Measurements from ENCODE around the gene ADCY2.
"Not testable (repeated sequence)": the region's sequence is repeated elsewhere in the genome, so short reads cannot be mapped to it uniquely, and the experiment has no call there.

Gene ADCY2

DNA sequence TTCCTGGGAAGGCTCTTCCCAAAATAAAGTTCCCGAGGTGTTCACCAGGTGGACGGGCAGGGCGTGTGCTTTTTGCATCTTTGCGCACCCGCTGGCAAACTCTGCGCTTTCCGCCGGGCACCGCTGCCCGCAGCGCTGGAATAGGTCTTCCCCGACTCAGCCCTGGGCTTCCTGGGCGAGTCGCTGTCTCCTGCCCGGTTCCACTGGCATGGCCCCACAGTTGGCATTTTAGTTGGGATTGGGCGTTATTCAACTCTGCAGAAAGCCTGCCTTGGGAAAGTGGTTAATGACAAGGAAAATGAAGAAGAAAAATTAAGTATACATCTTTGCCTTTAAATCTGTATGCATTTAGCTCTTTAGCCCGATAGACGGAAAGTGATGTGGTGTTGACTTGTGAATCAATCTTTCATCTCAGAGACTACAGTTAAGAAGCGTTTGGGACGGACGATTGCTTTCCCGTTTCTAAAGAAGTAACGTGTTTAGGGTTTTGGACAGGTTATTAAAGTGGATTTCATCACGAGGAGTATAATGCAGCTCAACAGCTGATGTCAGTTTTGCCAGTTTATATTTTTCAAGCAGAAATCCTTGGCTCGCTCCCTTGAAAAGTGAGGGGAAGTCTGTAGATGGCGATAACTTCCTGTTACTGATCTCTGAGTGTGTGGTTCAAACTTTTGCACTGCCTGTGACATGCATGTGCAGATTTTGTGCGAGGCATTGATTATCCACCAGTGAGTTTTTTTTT, 946 bp downstream of the ADCY2 start:
- DNase-seq = no peak

DNA sequence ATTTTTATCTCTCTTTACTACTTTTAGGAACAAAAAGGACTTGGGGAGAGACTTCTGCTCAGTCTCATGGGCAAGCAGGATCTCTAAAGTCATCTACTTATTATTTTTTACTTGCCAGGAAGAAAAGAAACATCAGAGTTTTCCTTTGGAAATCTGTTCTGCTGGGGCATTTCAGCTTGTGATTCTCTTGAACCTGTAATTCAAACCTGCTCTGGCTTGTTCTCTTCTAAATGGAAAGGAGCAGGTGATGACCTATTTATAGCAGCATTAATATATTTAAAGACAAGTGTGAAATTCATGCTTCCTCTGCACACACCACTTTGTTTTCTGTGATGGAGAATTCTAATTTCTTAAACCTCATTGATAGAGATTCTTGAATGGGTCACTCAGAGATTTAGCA, 2.0 kb downstream of the ADCY2 start:
- DNase-seq = no peak

DNA sequence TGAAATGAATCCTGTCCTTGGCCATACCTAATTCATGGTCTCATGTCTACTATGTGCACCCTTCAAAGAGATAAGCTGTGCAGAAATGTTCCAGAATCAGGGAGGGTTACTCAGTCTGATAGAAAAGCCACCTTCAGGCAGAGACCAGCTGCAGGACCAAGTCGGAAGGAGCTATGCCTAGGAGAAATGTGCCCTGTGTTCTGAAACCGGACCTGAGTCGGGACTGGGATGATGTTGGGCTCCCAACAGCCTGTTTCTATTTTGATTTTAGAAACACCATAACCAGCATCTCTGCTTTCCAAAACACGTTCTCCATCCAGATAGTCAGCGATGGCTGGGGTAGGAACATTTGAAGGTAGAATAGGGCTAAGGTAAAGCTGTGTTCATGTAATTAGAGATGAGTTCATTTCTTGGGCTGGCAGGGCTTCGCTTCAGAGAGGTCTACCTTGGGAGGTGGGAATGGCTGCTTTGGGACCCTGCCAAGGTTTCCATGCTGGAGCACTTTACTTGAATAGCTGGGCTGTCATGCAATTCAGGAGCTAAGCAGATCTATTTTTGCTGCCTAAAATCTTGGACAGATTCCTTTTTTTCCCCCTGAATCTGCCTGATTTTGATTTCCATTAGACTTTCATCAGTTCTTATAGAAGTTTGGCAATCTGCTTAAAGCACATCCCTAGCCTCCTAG, 2.8 kb downstream of the ADCY2 start:
- DNase-seq = no peak

GRCh38 chr5:7405277-7405676, 9.3 kb downstream of the ADCY2 start:
- no peak for DNase-seq

DNA sequence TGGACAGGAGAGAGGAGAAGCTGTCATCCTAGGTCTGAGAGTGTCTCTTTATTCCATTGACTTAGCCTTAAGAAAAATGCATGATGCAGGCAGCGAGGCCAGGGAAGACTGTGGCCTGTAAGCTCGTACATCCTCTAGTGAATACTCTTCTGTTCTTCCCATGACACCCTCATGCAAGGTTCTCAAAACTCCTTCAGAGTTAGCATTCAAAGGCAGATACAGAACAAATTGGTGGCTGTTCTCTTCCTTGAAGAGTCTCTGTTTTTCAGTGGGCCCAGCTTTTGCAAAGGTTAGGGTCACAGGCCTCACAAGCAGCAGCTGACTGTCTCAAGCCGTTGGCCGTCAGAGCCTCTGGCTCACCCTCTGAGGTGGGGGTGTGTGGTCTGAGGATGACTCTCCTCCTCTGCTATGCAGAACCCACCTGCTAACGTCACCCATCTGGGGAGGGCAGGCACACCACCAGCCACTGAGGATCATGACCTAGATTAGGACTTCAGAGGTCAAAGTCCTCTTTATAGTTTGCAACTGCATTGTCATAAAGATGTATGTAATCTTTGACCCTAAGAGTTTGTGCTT, 15.1 kb downstream of the ADCY2 start:
- DNase-seq = no peak

DNA sequence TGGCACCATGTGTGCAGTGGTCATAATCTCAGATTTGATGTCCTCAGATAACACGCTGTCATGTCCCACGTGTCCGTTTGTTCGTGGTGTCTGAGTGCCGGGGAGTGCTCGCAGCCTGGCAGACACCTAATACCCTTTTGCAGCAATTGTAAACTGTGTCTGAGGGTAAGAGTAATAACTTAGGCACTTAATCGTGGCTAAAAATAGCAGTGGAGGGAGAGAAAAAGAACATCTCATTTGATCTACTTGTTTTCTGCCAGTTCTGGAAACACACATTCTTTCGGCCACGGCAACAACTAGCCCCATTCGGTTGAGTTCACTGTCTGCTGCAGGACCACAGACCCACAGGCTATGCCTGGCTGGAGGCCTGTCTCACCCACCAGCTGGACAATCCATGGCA, 16.5 kb downstream of the ADCY2 start:
- DNase-seq = no peak

DNA sequence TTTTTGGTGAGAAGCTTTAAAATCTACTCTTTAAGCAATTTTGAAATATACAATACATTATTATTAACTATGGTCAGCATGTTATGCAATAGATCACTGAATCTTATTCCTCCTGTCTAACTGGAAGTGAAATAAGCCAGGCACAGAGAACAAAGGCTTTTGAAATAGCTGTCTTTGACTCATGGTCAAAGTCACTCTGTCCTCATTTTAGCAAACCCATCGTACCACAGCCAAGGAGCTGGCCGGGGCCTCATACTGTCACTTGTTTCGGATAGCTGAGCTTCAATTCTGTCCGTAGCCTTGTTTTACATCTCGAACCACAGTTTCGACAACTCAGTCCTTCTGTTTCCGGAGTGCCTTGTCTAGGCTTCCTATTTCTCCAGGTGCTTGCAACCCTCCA, 19.2 kb downstream of the ADCY2 start:
- DNase-seq = no peak

- no peak for DNase-seq
These were observed 19.9 kb downstream of the ADCY2 start for GRCh38 chr5:7415587-7416535.

GRCh38 chr5:7418276-7418675, 22.3 kb downstream of the ADCY2 start:
- DNase-seq = no peak

DNA sequence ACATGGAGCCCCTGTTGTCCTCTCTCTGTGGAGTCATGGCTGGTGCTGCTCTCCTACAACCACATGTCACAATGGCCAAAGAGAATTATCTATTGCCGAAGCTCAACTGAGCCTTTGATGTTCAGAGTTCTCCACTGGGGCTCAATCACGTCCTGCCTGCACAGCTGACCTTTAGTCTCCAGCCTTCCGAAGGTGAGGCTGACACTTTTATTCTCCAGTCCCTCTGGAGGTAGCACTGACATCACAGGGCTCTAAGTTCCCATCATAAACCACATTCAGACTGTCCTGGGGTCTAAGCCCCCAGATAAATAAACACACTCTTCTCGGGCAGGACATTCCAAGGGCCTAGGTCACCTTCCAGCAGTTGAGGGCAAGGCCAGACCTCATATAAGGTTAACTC, 23.4 kb downstream of the ADCY2 start:
- no peak for DNase-seq

DNA sequence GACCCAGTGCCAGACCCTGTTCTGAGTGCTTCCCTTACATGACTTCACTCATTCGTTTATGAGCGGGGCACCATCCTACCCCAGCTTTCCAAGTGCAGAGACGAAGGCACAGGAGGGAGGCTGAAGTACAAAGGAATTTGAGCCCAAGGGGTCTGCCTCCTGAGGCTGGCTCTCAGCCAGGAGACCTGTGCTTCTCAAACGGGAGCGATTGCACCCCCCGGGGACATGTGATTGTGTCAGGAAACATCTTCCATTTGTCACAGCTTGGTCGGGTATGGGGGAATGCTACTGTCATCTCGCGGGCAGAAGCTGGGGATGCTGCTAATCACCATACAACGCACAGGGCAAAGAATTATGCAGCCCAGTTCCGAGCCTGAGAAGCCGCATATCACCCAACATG, 23.9 kb downstream of the ADCY2 start:
- no peak for DNase-seq

GRCh38 chr5:7420510-7421280, 24.8 kb downstream of the ADCY2 start:
- DNase-seq = no peak

DNA sequence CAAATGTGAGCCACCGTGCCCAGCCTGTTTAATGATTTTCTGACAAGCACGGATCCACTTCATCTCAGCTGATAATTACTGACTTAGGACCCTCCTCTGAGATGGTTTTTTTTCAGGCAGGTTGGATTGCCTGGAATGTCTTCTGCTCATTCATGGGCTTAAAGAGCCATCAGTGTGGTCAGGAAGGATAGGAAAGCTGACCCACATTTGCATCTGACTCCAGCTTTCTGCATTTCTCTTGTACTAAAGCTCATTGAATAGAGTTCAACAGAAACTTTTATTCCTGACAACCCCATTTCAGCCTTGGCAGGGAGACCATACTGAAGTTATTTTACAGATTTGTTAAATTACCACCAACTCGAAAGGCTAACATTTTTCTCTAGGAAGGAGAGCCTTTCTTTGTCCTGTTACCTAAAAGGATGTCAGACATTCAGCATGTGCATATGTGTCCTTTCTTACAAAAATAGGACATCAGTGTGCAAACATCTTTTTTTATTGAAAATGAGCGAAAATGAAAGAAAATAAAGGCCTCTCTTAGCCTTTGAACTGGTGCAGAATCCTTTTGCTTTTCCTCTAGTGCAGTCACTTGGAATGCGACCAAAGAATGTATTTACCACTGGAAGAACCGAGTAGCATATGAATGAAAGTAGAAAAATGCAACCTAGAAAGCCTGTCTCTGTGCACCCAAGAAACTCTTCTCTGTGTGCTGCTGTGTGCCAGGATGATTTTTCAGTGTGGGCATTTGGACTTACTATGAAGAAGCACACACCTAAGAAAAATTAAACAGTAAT, 26.6 kb downstream of the ADCY2 start:
- no peak for DNase-seq

- DNase-seq = not testable (repeated sequence)
These were observed 27.3 kb downstream of the ADCY2 start for GRCh38 chr5:7423231-7423630.

- no peak for DNase-seq
These were observed 29.9 kb downstream of the ADCY2 start for GRCh38 chr5:7425830-7426229.

DNA sequence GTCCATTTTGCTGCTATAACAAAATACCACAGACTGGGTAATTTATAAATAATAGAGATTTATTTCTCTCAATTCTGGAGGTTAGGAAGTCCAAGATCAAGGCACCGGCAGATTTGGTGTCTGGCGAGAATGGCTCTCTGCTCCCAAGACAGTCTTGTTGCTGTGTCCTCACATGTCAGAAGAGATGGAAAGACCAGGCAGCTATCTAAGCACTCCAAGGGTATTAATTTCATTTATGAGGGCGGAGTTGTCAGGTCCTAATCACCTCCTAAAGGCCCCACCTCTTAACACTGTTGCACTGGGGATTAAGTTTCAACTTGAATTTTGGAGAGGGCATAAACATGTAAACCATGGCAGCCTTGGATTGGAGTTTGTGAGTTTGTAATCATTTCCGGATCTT, 30.3 kb downstream of the ADCY2 start:
- no peak for DNase-seq

- no peak for DNase-seq
These were observed 39.0 kb downstream of the ADCY2 start for GRCh38 chr5:7434914-7435313.

GRCh38 chr5:7435503-7435902, 39.6 kb downstream of the ADCY2 start:
- DNase-seq = no peak

DNA sequence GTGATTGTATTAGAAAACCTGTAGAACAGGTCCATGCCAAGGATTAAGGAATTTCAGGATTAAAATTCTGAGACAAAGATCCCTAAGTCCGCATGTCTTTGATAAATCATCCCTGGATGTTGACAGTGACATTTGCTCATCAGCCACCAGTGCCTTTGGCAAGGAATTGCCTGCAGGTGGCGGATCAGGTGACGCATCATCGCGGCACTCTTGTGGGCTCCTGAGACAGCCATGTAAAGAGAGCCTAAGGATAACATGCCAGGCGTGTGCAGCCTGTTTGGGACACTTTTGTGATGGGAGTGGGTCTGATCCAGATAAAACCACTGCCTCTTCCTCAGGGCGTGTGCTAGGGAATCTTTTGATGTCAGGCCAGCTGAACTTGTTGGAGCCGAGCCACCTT, 40.6 kb downstream of the ADCY2 start:
- DNase-seq = no peak

- no peak for DNase-seq
These were observed 41.9 kb downstream of the ADCY2 start for GRCh38 chr5:7437836-7438235.

DNA sequence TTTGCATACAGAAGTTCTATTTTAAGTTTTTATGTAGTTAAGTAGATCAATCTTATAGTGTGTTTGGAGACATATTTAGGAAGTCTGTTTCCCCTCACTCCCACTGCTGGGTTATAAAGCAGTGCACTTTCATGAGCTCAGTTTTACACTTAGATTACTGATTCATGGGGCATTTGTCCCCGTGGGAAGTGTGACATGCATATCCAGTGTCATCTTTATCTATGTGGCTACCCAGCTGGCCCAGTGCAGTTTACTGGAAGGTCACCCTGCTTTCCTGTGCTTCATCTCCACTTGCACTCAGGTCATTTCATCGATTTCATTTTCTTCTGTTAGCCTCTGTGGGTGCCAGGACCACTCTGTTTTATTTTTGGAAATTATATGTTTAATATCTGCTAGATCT, 49.1 kb downstream of the ADCY2 start:
- DNase-seq = no peak

- DNase-seq = no peak
These were observed 49.9 kb downstream of the ADCY2 start for GRCh38 chr5:7445831-7446230.

Measured in cerebellar nuclear complex (tissue), 1 donor.